Liver (tissue), 3 donors: ENCODE measurements around the gene EGF.

Experiments used
- CTCF ChIP-seq: fragments of 150-350 bp; IDR thresholded peaks from 2 replicates; pipeline ENCODE4 v1.5.1; 2017; ENCODE audit warnings: improper control_type of control experiment, low read depth, low read length; ENCODE audit not compliant: missing input control
- GABPA ChIP-seq, 2 donors: IDR thresholded peaks in 1 of 2; conservative IDR thresholded peaks in 1 of 2; 2 replicates each; pipeline ENCODE4 v1.6.1; 2016; ENCODE audit warnings: antibody characterized with exemption in 2 of 2, mild to moderate bottlenecking in 1 of 2, moderate library complexity in 1 of 2
- JUND ChIP-seq, 2 donors: IDR thresholded peaks; 2 replicates each; pipeline ENCODE4 v1.6.1; 2016; ENCODE audit warnings: antibody characterized with exemption in 2 of 2
- REST ChIP-seq: IDR thresholded peaks from 2 replicates; pipeline ENCODE4 v1.6.1; 2016; ENCODE audit warnings: antibody characterized with exemption, mild to moderate bottlenecking
- donor health status: healthy.
- donor health status: healthy.

GRCh38 chr4:110004556-110004955, 91.9 kb downstream of the EGF start:
- no peak for TF ChIP-seq JUND (IDR thresholded peaks at IDR 0.05)
- TF ChIP-seq CTCF: no peak
- no peak for TF ChIP-seq GABPA (IDR thresholded peaks at IDR 0.05 in 1 of 2, conservative IDR thresholded peaks at IDR 0.05 in 1 of 2)
- no peak for TF ChIP-seq REST
